ENCODE measurements around the gene CCNT2. TPM values are rescaled to one million over a fixed set of nuclear protein-coding genes. Genes with fewer than 3 reads are reported as not detected.
A peak's percentile ranks its signal among the peaks of the same experiment; 100 is the strongest.

Gene CCNT2
- total RNA-seq, 1 experiment from 2014 or later = 41.7 TPM

GRCh38 chr2:134934150-134934549, 15.5 kb downstream of the CCNT2 start:
- no peak overlapping the region for H3K27ac ChIP-seq (ENCODE audit: low read depth, low read length, poor library complexity, severe bottlenecking)
- CTCF ChIA-PET = no interaction called here

GRCh38 chr2:134934641-134935040, 16.0 kb downstream of the CCNT2 start:
- no peaks in the 10 kb centered on the region for H3K27me3 ChIP-seq (replicated peaks; ENCODE audit: insufficient read depth, low read depth, low read length, poor library complexity)
- no peak overlapping the region for H3K4me3 ChIP-seq (ENCODE audit: low read depth, low read length, poor library complexity, severe bottlenecking)
- peak; percentile 19 for DNase-seq (ENCODE audit: low spot score)
- CTCF ChIA-PET = no interaction called here
- TF ChIP-seq, protein P1, sequence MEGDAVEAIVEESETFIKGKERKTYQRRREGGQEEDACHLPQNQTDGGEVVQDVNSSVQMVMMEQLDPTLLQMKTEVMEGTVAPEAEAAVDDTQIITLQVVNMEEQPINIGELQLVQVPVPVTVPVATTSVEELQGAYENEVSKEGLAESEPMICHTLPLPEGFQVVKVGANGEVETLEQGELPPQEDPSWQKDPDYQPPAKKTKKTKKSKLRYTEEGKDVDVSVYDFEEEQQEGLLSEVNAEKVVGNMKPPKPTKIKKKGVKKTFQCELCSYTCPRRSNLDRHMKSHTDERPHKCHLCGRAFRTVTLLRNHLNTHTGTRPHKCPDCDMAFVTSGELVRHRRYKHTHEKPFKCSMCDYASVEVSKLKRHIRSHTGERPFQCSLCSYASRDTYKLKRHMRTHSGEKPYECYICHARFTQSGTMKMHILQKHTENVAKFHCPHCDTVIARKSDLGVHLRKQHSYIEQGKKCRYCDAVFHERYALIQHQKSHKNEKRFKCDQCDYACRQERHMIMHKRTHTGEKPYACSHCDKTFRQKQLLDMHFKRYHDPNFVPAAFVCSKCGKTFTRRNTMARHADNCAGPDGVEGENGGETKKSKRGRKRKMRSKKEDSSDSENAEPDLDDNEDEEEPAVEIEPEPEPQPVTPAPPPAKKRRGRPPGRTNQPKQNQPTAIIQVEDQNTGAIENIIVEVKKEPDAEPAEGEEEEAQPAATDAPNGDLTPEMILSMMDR (conservative IDR thresholded peaks at IDR 0.05; ENCODE audit: low read depth, low read length) = no peak
- no peak for TF ChIP-seq EZH2 (IDR thresholded peaks at IDR 0.05; ENCODE audit: borderline replicate concordance, low read depth, low read length, poor library complexity, severe bottlenecking)
- H3K9me3 ChIP-seq (ENCODE audit: low read depth, low read length, poor library complexity, severe bottlenecking) = no peaks in the 10 kb centered on the region
- POLR2A ChIA-PET (ENCODE audit: low non-redundant PET) = no interaction called here
- BruUV-seq (replicated peaks) = no TSS peak
- intact Hi-C loops (cut with micrococcal nuclease; ENCODE audit: unreplicated experiment) = no loop called here
- no peak overlapping the region for H3K27ac ChIP-seq (ENCODE audit: low read depth, low read length, poor library complexity, severe bottlenecking)
- peaks cover 23% of the 10 kb centered on the region for H3K36me3 ChIP-seq (ENCODE audit: insufficient read depth, low read length, poor library complexity, severe bottlenecking)
- peaks cover 32% of the 10 kb centered on the region for H3K4me1 ChIP-seq (ENCODE audit: insufficient read depth, low read length, poor library complexity, severe bottlenecking)

More at GRCh38 chr2:134934150-134934549, 15.5 kb downstream of the CCNT2 start:
- DNase-seq (ENCODE audit: low spot score) = no peak
- BruUV-seq (replicated peaks) = no TSS peak
- intact Hi-C loops (cut with micrococcal nuclease; ENCODE audit: unreplicated experiment) = no loop called here
- no peaks in the 10 kb centered on the region for H3K9me3 ChIP-seq (ENCODE audit: low read depth, low read length, poor library complexity, severe bottlenecking)
- peaks cover 32% of the 10 kb centered on the region for H3K4me1 ChIP-seq (ENCODE audit: insufficient read depth, low read length, poor library complexity, severe bottlenecking)
- H3K4me3 ChIP-seq (ENCODE audit: low read depth, low read length, poor library complexity, severe bottlenecking) = no peak overlapping the region
- POLR2A ChIA-PET (ENCODE audit: low non-redundant PET) = no interaction called here
- no peak for TF ChIP-seq EZH2 (IDR thresholded peaks at IDR 0.05; ENCODE audit: borderline replicate concordance, low read depth, low read length, poor library complexity, severe bottlenecking)
- TF ChIP-seq, protein P1 (conservative IDR thresholded peaks at IDR 0.05; ENCODE audit: low read depth, low read length) = no peak
- H3K27me3 ChIP-seq (replicated peaks; ENCODE audit: insufficient read depth, low read depth, low read length, poor library complexity) = no peaks in the 10 kb centered on the region
- peaks cover 18% of the 10 kb centered on the region for H3K36me3 ChIP-seq (ENCODE audit: insufficient read depth, low read length, poor library complexity, severe bottlenecking)

GRCh38 chr2:134936691-134937090, 18.1 kb downstream of the CCNT2 start:
- H3K4me3 ChIP-seq (ENCODE audit: low read depth, low read length, poor library complexity, severe bottlenecking) = no peak overlapping the region
- POLR2A ChIA-PET (ENCODE audit: low non-redundant PET) = no interaction called here
- TF ChIP-seq EZH2 (IDR thresholded peaks at IDR 0.05; ENCODE audit: borderline replicate concordance, low read depth, low read length, poor library complexity, severe bottlenecking) = no peak
- TF ChIP-seq, protein P1 (conservative IDR thresholded peaks at IDR 0.05; ENCODE audit: low read depth, low read length) = no peak
- no peaks in the 10 kb centered on the region for H3K9me3 ChIP-seq (ENCODE audit: low read depth, low read length, poor library complexity, severe bottlenecking)
- peaks cover 39% of the 10 kb centered on the region for H3K36me3 ChIP-seq (ENCODE audit: insufficient read depth, low read length, poor library complexity, severe bottlenecking)
- H3K27ac ChIP-seq (ENCODE audit: low read depth, low read length, poor library complexity, severe bottlenecking) = no peak overlapping the region
- CTCF ChIA-PET = no interaction called here
- intact Hi-C loops (cut with micrococcal nuclease; ENCODE audit: unreplicated experiment) = no loop called here
- H3K4me1 ChIP-seq (ENCODE audit: insufficient read depth, low read length, poor library complexity, severe bottlenecking) = peaks cover 32% of the 10 kb centered on the region
- BruUV-seq (replicated peaks) = no TSS peak
- H3K27me3 ChIP-seq (replicated peaks; ENCODE audit: insufficient read depth, low read depth, low read length, poor library complexity) = no peaks in the 10 kb centered on the region
- DNase-seq (ENCODE audit: low spot score) = no peak
